GM23338 (cell line): ENCODE results near the gene TNS3.

ENCODE experiments used
- CREB1 ChIP-seq: fragments of 250-450 bp; sonication (Bioruptor Pico); IDR thresholded peaks from 2 replicates; pipeline ENCODE4 v1.5.0; 2020; ENCODE audit warnings: low read depth, mild to moderate bottlenecking, moderate library complexity
- EZH2 ChIP-seq: fragments of 200-600 bp; sonication (generic); IDR thresholded peaks from one replicate; pipeline ENCODE4 v1.8.0; 2017; ENCODE audit warnings: antibody characterized with exemption, mild to moderate bottlenecking, low read depth; ENCODE audit not compliant: unreplicated experiment
- EZH2phosphoT487 ChIP-seq: fragments of 200-600 bp; sonication (generic); IDR thresholded peaks from one replicate; pipeline ENCODE4 v1.8.1; 2018; ENCODE audit warnings: antibody characterized with exemption; ENCODE audit not compliant: unreplicated experiment
- JUNB ChIP-seq: IDR thresholded peaks from one replicate; pipeline ENCODE4 v1.6.1; 2016; ENCODE audit warnings: antibody characterized with exemption; ENCODE audit not compliant: unreplicated experiment
- NANOG ChIP-seq: IDR thresholded peaks from 2 replicates; pipeline ENCODE4 v1.6.1; 2016; ENCODE audit warnings: antibody characterized with exemption, borderline replicate concordance
- POLR2AphosphoS5 ChIP-seq: IDR thresholded peaks from 2 replicates; pipeline ENCODE4 v1.6.1; 2016; ENCODE audit warnings: antibody characterized with exemption, low read depth
- STAT1 ChIP-seq: IDR thresholded peaks from one replicate; pipeline ENCODE4 v1.6.1; 2016; ENCODE audit warnings: antibody characterized with exemption; ENCODE audit not compliant: unreplicated experiment
- TF ChIP-seq, protein P1 (sequence below), 2 experiments: fragments of 200-600 bp in 1 of 2; sonication (generic) in 1 of 2; conservative IDR thresholded peaks; 2 replicates each; pipeline versions ENCODE4 v1.5.1 to v1.6.1; 2016 to 2017; ENCODE audit warnings: antibody characterized with exemption in 2 of 2, low read depth in 2 of 2, mild to moderate bottlenecking in 2 of 2, moderate library complexity in 1 of 2
- TF ChIP-seq, protein P2 (sequence below): IDR thresholded peaks from one replicate; pipeline ENCODE4 v1.6.1; 2018; ENCODE audit warnings: antibody characterized with exemption; ENCODE audit not compliant: unreplicated experiment
- TF ChIP-seq, protein P3 (sequence below): fragments of 250-450 bp; sonication (Bioruptor Pico); IDR thresholded peaks from 2 replicates; pipeline ENCODE4 v1.5.0; 2020; ENCODE audit warnings: mild to moderate bottlenecking, moderate library complexity

DNA sequence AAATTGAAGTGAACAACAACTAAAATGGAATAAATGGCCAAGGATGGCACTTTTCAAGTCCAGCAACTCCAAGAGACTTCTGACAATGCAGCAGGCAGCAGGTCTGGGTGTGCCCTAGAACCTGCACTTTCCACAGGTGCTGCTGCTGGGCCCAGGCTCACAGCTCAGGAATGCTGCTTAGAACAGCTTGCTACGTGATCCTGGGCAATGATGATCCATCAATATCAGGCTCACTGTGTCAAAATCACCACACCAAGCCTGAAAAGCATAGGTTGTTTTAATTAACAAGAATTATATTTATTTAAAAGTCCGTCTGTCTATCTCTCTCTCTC, 148.4 kb downstream of the TNS3 start:
- no peak for TF ChIP-seq POLR2AphosphoS5
- TF ChIP-seq, protein P1, sequence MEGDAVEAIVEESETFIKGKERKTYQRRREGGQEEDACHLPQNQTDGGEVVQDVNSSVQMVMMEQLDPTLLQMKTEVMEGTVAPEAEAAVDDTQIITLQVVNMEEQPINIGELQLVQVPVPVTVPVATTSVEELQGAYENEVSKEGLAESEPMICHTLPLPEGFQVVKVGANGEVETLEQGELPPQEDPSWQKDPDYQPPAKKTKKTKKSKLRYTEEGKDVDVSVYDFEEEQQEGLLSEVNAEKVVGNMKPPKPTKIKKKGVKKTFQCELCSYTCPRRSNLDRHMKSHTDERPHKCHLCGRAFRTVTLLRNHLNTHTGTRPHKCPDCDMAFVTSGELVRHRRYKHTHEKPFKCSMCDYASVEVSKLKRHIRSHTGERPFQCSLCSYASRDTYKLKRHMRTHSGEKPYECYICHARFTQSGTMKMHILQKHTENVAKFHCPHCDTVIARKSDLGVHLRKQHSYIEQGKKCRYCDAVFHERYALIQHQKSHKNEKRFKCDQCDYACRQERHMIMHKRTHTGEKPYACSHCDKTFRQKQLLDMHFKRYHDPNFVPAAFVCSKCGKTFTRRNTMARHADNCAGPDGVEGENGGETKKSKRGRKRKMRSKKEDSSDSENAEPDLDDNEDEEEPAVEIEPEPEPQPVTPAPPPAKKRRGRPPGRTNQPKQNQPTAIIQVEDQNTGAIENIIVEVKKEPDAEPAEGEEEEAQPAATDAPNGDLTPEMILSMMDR (conservative IDR thresholded peaks at IDR 0.05; ENCODE audit: low read depth in 2 of 2): no peak
- TF ChIP-seq JUNB: no peak
- no peak for TF ChIP-seq EZH2
- TF ChIP-seq, protein P2, sequence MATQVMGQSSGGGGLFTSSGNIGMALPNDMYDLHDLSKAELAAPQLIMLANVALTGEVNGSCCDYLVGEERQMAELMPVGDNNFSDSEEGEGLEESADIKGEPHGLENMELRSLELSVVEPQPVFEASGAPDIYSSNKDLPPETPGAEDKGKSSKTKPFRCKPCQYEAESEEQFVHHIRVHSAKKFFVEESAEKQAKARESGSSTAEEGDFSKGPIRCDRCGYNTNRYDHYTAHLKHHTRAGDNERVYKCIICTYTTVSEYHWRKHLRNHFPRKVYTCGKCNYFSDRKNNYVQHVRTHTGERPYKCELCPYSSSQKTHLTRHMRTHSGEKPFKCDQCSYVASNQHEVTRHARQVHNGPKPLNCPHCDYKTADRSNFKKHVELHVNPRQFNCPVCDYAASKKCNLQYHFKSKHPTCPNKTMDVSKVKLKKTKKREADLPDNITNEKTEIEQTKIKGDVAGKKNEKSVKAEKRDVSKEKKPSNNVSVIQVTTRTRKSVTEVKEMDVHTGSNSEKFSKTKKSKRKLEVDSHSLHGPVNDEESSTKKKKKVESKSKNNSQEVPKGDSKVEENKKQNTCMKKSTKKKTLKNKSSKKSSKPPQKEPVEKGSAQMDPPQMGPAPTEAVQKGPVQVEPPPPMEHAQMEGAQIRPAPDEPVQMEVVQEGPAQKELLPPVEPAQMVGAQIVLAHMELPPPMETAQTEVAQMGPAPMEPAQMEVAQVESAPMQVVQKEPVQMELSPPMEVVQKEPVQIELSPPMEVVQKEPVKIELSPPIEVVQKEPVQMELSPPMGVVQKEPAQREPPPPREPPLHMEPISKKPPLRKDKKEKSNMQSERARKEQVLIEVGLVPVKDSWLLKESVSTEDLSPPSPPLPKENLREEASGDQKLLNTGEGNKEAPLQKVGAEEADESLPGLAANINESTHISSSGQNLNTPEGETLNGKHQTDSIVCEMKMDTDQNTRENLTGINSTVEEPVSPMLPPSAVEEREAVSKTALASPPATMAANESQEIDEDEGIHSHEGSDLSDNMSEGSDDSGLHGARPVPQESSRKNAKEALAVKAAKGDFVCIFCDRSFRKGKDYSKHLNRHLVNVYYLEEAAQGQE: no peak
- no peak for TF ChIP-seq EZH2phosphoT487
- no peak for TF ChIP-seq CREB1
- TF ChIP-seq, protein P3, sequence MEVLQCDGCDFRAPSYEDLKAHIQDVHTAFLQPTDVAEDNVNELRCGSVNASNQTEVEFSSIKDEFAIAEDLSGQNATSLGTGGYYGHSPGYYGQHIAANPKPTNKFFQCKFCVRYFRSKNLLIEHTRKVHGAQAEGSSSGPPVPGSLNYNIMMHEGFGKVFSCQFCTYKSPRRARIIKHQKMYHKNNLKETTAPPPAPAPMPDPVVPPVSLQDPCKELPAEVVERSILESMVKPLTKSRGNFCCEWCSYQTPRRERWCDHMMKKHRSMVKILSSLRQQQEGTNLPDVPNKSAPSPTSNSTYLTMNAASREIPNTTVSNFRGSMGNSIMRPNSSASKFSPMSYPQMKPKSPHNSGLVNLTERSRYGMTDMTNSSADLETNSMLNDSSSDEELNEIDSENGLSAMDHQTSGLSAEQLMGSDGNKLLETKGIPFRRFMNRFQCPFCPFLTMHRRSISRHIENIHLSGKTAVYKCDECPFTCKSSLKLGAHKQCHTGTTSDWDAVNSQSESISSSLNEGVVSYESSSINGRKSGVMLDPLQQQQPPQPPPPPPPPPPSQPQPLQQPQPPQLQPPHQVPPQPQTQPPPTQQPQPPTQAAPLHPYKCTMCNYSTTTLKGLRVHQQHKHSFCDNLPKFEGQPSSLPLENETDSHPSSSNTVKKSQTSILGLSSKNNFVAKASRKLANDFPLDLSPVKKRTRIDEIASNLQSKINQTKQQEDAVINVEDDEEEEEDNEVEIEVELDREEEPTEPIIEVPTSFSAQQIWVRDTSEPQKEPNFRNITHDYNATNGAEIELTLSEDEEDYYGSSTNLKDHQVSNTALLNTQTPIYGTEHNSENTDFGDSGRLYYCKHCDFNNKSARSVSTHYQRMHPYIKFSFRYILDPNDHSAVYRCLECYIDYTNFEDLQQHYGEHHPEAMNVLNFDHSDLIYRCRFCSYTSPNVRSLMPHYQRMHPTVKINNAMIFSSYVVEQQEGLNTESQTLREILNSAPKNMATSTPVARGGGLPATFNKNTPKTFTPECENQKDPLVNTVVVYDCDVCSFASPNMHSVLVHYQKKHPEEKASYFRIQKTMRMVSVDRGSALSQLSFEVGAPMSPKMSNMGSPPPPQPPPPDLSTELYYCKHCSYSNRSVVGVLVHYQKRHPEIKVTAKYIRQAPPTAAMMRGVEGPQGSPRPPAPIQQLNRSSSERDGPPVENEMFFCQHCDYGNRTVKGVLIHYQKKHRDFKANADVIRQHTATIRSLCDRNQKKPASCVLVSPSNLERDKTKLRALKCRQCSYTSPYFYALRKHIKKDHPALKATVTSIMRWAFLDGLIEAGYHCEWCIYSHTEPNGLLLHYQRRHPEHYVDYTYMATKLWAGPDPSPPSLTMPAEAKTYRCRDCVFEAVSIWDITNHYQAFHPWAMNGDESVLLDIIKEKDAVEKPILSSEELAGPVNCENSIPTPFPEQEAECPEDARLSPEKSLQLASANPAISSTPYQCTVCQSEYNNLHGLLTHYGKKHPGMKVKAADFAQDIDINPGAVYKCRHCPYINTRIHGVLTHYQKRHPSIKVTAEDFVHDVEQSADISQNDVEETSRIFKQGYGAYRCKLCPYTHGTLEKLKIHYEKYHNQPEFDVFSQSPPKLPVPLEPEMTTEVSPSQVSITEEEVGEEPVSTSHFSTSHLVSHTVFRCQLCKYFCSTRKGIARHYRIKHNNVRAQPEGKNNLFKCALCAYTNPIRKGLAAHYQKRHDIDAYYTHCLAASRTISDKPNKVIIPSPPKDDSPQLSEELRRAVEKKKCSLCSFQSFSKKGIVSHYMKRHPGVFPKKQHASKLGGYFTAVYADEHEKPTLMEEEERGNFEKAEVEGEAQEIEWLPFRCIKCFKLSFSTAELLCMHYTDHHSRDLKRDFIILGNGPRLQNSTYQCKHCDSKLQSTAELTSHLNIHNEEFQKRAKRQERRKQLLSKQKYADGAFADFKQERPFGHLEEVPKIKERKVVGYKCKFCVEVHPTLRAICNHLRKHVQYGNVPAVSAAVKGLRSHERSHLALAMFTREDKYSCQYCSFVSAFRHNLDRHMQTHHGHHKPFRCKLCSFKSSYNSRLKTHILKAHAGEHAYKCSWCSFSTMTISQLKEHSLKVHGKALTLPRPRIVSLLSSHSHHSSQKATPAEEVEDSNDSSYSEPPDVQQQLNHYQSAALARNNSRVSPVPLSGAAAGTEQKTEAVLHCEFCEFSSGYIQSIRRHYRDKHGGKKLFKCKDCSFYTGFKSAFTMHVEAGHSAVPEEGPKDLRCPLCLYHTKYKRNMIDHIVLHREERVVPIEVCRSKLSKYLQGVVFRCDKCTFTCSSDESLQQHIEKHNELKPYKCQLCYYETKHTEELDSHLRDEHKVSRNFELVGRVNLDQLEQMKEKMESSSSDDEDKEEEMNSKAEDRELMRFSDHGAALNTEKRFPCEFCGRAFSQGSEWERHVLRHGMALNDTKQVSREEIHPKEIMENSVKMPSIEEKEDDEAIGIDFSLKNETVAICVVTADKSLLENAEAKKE (CRISPR knock-in tag): no peak
- no peak for TF ChIP-seq NANOG
- no peak for TF ChIP-seq STAT1
